GM18870 (cell line): Measurements from ENCODE around the gene MEOX1.

Experiments used
- ATAC-seq: cut with Tn5 transposase; IDR thresholded peaks from one replicate; pipeline ENCODE4 v1.9.1; 2021; ENCODE audit warnings: moderate library complexity; ENCODE audit not compliant: unreplicated experiment

MEOX1 gene

GRCh38 chr17:43658900-43659299, 2.8 kb downstream of the MEOX1 start:
- ATAC-seq = no peak

- no peak for ATAC-seq
Observed at GRCh38 chr17:43655693-43656255, 5.9 kb downstream of the MEOX1 start.

GRCh38 chr17:43652124-43652480, 9.6 kb downstream of the MEOX1 start:
- ATAC-seq = no peak

- ATAC-seq = no peak
Observed at GRCh38 chr17:43650471-43650870, 11.3 kb downstream of the MEOX1 start.

DNA sequence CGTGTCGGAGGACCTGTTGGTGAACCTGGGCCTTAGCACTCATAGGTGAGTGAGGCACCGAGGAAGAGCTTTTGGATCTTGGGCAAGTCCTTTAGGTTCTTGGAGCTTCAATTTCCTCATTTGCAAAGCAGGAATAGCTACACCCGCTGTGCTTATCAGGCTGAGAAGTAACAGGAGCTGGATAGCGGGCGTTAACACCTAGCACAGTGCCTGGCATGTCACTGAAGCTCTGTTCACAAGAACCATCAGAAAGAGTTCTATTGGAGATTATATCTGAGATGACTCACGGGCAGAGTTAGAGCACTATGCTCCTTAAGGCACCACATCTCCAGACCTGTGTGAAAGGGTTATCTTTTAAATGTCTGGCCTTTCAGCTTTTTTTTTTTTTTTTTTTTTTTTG, 12.8 kb downstream of the MEOX1 start:
- ATAC-seq = no peak

DNA sequence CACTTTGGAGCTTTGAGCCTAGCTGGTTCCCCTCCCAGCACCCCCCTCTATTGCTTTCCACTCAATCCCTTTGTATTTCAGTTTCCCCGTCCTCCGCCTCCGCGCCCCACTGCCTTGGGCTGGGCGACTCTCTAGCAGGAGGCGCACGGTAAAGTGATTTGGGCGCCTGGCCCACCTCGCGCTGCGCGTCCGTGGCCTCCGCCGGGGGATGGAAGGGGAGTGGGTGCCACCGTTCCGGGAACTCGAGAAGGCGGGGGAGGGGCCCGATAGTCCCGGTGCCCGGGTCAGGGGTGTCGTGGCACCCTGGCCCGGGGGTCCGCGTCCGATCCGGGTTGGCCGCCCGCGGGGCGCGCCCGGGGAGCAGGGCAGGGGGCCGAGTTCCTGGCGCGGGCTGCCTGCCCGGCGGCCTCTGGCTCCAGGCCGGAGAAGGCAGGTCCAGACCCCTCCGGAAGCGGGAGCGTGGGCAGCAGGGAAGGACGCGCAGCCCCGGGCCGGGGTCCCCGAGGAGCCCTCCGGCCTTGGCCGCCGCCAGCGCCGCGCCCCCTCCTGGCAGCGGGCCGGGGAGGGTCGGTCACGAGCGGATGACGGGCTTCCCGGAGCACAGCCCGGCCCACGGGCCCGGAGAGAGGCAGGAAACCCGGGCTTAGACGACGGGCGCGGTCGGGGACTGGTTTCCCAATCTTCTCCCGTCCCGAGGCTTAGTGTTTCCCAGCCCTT, 15.8 kb downstream of the MEOX1 start:
- ATAC-seq = no peak

DNA sequence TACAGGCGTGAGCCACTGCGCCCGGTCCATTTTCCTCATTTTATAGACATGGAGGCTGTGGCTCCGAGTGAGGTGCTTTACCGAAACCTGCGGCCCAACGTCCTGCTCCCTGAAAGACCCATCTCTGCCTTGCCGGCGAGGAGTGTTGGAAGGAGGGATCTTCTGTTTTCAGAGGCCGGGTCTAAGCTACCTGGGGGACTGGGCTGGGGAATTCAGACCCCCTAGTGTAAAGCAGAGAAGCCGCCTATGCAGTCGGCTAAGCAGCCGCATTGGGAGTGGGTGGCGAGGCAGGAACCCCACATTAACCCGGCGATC, 16.3 kb downstream of the MEOX1 start:
- no peak for ATAC-seq

DNA sequence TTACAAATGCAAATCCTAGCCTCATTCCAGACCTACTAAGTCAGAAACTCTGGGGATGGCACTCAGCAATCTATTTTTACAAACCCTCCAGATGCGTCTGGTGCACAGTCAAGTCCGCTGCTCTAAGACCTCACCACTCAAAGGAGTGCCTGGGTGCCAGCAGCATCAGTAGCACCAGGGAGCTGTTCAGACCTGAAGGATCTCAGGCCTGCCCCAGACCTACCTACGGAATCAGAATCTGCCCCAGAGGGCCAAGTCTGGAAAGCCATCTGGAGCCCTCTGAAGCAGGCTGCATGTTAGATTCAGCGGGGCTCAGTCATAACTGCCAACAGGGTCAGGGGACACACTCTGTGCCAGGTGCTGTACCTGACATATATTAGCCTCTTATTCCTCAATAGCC, 17.6 kb downstream of the MEOX1 start:
- ATAC-seq = no peak

- ATAC-seq = no peak
Observed at GRCh38 chr17:43641416-43641815, 20.3 kb downstream of the MEOX1 start.

- no peak for ATAC-seq
Observed at GRCh38 chr17:43640491-43641252, 21.1 kb downstream of the MEOX1 start.

GRCh38 chr17:43637563-43638323, 24.0 kb downstream of the MEOX1 start:
- no peak for ATAC-seq

- ATAC-seq = no peak
Observed at GRCh38 chr17:43636426-43636825, 25.3 kb downstream of the MEOX1 start.

DNA sequence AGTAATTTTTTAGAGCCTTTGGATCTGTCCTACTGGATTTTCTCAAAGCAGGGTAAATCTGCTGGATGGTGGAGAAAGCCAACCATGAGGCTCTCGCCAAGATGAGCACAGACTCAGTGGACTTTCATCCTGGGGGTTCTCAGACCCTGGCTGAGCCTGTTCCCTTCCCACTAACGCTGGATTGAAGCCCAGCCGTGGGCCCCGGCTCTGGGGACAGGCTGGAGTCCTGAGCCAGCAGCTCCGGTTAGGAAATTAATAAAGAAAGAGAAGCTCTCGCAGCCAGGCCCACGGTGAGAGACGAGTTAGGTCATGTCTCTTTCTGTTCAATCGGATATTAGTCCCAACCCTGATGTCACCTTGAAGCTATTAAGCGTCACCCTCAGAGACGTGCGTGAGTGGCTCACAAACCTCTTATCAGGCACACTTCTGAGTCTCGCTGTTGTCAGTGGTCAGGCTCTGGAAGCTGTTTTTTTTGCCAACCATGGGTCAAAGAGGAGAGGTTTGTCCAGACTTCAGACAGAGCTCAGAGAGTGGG, 27.1 kb downstream of the MEOX1 start:
- no peak for ATAC-seq

- ATAC-seq = no peak
Observed at GRCh38 chr17:43632221-43632620, 29.5 kb downstream of the MEOX1 start.

DNA sequence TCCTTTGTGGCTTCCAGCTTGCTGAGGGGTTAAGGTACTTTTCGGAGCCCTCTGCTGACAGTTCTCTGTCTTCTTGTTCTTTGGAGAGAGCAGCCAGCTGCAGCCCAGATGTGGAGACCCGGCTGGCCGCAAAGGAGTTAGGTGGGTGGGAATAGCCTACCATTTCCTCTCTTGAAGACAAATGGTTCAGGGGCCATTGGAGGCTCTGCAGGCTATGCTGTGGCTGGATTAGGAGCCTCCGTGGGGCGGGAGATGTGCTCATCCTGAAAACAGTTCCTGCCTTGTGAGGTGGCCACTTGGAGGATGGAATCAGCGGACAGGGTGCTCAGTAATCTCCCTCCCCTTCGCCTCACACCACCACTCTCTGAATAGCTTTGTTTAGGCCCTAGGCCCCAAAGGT, 30.3 kb downstream of the MEOX1 start:
- no peak for ATAC-seq

- no peak for ATAC-seq
Observed at GRCh38 chr17:43628089-43628650, 33.6 kb downstream of the MEOX1 start.

DNA sequence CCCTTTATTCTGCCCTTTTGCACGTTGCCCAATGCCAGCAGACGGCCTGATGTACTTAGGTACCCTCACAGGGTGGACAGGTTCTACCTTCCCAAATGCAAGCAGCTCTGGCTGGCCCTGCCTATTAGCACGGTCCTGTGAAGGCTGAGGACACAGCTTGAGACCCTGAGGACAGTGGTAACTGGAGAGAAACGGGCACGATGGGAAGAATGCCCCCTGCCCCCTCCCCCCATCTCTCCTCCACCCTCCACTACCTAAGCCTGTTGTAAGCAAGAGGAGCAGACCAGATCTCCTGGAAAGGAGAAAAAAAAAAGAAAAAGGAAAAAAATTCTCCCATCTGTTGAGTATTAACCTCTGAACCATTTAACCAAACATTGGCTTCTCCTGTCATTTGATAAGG, 34.1 kb downstream of the MEOX1 start:
- no peak for ATAC-seq

DNA sequence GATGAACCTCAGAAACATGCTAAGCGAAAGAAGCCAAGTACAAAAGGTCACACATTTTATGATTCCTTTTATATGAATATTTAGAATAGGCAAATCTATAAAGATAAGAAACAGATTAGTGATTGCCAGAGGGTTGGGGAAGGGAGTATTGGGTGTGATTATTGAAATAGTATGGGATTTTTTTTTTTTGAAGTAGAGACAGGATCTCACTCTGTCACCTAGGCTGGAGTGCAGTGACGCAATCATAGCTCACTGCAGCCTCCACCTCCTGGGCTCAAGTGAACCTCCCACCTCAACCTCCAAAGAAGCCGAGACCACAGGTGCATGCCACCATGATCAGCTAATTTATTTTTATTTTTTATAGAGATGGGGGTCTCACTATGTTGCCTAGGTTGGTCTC, 35.7 kb downstream of the MEOX1 start:
- ATAC-seq = no peak

DNA sequence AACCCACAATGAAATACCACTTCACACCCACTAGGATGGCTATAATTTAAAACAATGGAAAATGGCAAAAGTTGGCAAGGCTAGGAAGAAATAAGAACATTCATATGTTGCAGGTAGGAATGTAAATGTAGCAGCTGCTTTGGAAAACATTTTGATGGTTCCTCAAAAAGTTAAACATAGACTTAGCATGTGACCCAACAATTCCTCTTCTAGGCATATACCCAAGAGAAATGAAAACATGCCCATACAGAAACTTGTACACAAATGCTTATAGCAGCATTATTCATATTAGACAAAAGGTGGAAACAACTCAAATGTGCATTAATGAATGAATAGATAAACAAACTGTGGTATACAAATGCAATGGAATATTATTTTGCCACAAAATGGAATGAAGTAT, 36.1 kb downstream of the MEOX1 start:
- no peak for ATAC-seq

DNA sequence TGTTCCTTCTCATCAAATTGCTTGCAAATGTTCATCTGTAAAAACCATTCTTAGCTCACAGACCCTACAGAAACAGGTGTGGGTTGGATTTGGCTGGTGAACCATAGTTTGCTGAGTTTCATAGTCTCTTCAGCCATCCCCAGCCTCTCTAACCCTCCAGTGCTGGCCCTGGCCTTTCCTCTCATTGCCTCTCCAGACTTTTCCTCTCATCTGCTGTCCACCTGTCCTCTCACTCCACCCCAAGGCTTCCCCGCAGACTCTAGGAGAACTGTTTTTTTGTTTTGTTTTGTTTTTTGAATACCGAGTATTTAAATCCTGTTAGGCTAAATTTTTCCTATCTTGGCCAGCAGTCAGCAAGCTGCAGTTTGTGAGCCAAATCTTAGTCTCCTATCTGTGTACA, 41.1 kb downstream of the MEOX1 start:
- no peak for ATAC-seq

DNA sequence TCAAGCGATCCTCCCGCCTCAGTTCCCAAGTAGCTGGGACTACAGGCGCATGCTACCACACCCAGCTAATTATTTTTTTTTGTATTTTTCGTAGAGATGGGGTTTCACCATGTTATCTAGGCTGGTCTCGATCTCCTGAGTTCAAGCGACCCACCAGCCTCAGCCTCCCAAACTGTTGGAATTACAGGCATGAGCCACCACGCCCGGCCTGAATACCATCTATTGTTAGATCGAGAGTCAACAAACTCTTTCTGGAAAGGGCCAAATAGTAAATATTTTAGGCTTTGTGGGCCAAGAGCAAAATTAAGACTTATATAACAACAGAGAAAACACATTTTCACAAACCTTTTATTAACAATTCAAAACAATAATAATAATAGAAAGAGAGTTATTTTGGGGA, 41.6 kb downstream of the MEOX1 start:
- no peak for ATAC-seq
